Neural progenitor cell (in vitro differentiated cells): ENCODE results near the gene MIF.

Experiments
- EZH2 ChIP-seq: fragments of 200-600 bp; sonication (generic); IDR thresholded peaks from 2 replicates; pipeline ENCODE4 v1.6.1; 2017; ENCODE audit warnings: antibody characterized with exemption, mild to moderate bottlenecking, moderate library complexity
- EZH2phosphoT487 ChIP-seq: fragments of 200-600 bp; sonication (generic); IDR thresholded peaks from 2 replicates; pipeline ENCODE4 v1.6.1; 2017; ENCODE audit warnings: antibody characterized with exemption
- TF ChIP-seq, protein P1 (sequence below): fragments of 200-600 bp; sonication (generic); IDR thresholded peaks from 2 replicates; pipeline ENCODE4 v1.5.1; 2017; ENCODE audit warnings: antibody characterized with exemption, mild to moderate bottlenecking

DNA sequence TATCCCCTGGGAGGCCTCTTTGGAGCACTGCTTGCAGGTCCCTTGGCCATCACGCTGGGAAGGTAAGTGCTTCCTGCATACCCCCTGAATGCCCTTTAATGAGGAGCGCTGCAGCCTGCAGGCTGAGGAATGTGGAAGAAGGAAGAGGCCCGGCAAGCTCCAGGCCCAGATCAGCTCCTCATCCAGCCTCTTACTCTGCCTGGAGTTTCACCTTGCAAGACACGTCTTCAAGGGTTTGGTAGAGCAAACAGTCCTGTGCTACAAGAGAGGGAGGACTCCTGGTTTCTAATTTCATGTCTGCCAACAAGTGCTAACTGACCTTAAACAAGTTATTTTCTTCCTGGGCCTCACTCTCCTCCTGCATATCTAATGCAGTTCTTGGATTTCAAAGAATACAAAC is 25.6 kb upstream of the MIF start:
- TF ChIP-seq, protein P1, sequence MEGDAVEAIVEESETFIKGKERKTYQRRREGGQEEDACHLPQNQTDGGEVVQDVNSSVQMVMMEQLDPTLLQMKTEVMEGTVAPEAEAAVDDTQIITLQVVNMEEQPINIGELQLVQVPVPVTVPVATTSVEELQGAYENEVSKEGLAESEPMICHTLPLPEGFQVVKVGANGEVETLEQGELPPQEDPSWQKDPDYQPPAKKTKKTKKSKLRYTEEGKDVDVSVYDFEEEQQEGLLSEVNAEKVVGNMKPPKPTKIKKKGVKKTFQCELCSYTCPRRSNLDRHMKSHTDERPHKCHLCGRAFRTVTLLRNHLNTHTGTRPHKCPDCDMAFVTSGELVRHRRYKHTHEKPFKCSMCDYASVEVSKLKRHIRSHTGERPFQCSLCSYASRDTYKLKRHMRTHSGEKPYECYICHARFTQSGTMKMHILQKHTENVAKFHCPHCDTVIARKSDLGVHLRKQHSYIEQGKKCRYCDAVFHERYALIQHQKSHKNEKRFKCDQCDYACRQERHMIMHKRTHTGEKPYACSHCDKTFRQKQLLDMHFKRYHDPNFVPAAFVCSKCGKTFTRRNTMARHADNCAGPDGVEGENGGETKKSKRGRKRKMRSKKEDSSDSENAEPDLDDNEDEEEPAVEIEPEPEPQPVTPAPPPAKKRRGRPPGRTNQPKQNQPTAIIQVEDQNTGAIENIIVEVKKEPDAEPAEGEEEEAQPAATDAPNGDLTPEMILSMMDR: no peak
- TF ChIP-seq EZH2: no peak
- TF ChIP-seq EZH2phosphoT487: no peak
